ES-I3 (cell line): ENCODE measurements around the gene ASS1.
A peak's percentile ranks its signal among the peaks of the same experiment; 100 is the strongest.

Experiments
- H3K36me3 ChIP-seq: 2 replicates; pipeline ENCODE4 v1.6.1; 2013; ENCODE audit warnings: mild to moderate bottlenecking, low read length, control low read depth, moderate library complexity; ENCODE audit not compliant: insufficient read depth
- H3K4me1 ChIP-seq: 2 replicates; pipeline ENCODE4 v1.6.1; 2013; ENCODE audit warnings: mild to moderate bottlenecking, control low read depth, low read length; ENCODE audit not compliant: insufficient read depth
- H3K9ac ChIP-seq: 2 replicates; pipeline ENCODE4 v1.6.1; 2013; ENCODE audit warnings: low read depth, mild to moderate bottlenecking, low read length, moderate library complexity
- H3K9me3 ChIP-seq: 2 replicates; pipeline ENCODE4 v1.6.1; 2013; ENCODE audit warnings: mild to moderate bottlenecking, low read length, moderate library complexity; ENCODE audit not compliant: control insufficient read depth, insufficient read depth

ASS1 gene

DNA sequence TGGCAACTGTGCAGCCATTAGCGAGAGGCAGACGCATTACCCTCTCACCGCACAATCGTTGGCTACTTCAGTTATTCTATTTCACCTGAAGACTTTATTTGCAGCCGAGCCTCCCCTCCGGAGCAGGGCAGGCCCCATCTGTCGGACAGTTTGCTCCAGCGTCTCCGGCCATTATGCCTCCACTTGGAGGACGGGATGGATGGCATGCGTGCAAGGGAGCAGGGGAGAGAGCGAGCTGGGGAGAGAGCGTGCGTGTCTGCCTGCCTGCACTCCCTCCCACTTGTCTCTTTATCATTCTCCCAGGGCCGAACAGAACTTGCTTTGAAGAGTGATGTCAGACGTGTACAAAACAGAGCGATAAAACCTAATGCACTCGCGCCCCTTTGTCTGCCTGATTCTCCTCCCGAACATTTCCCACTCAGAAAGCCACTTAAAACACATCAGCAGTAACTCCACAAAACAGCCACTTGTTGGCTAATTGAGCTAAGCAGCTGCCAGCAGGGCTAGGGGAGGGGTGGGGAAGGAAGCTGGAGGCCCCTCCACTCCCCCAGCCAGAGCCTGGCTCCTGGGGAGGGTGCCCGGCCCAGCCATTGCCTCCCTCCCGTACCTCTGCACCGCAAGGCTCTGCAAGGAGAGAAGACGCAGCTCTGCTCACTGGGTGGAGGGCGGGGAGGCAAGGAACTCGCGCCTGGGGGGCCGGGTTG, 91.2 kb downstream of the ASS1 start:
- Histone ChIP-seq H3K36me3 (no peaks in the 10 kb centered on the region), H3K4me1 (peaks cover 10% of the 10 kb centered on the region; the same call in 1 of the 2 replicates), H3K9ac (peak overlapping the region; percentile 53), H3K9me3 (no peaks in the 10 kb centered on the region)

DNA sequence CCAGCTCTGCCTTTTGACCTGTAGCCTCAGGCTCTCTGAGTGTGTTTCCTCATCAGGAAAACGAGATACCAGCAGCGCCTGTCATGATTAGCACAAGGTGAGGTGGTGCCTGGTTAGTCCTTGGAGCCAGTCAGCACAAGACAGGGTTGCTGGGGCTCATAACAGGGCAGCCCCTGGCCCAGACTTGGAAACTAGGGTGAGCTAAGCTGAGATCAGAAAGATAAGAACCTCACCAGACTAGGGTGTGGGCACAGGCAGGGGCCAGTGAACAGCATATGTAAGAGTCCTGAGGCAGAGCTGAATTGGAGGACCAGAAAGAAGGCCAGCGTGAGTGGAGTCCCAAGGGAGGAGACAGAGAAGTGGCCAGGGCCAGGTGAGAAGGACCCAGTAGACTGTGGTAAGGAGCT, 91.9 kb downstream of the ASS1 start:
- Histone ChIP-seq H3K9ac (no peak overlapping the region), H3K36me3 (no peaks in the 10 kb centered on the region)

DNA sequence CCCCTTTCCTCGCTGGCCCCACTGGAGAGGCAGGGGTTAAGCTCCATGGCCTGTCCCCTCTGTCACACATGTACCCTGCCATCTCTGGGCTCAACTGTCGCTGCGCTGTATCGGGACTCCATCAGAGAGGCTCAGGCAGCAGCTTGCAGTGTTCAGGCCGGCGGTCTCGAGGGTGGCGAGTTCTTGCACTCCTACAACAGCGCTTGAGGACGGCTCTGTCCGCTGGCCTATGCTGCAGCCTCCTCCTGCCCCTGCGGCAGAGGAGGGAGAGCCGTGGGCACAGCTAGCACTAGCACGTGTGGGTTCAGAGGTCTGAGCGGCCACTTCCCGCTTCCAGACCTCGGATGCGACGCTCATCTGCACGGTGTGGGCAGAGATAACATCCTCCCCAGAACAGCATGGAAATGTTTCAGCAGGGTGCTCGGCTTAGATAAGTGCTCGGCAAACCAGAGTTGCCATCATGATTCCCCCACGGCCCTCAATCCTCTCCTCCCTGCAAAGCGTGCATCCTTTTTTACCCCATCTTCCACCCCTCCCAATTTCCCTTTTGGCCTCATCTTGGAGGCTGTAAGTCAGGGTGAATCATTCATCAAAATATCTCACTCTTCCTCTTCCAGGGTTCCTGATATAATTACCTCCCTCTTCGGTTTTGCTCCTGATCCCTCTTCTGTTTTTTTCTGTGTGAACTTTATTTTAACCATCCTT, 92.7 kb downstream of the ASS1 start:
- Histone ChIP-seq H3K9ac (no peak overlapping the region), H3K4me1 (peaks cover 10% of the 10 kb centered on the region; the same call in 1 of the 2 replicates), H3K9me3 (no peaks in the 10 kb centered on the region; the same call in 1 of the 2 replicates), H3K36me3 (no peaks in the 10 kb centered on the region)

More for the DNA sequence above, 91.9 kb downstream of the ASS1 start:
- H3K9me3 ChIP-seq, result no peaks in the 10 kb centered on the region; the same call in 1 of the 2 replicates
- H3K4me1 ChIP-seq, result peaks cover 10% of the 10 kb centered on the region; the same call in 1 of the 2 replicates

DNA sequence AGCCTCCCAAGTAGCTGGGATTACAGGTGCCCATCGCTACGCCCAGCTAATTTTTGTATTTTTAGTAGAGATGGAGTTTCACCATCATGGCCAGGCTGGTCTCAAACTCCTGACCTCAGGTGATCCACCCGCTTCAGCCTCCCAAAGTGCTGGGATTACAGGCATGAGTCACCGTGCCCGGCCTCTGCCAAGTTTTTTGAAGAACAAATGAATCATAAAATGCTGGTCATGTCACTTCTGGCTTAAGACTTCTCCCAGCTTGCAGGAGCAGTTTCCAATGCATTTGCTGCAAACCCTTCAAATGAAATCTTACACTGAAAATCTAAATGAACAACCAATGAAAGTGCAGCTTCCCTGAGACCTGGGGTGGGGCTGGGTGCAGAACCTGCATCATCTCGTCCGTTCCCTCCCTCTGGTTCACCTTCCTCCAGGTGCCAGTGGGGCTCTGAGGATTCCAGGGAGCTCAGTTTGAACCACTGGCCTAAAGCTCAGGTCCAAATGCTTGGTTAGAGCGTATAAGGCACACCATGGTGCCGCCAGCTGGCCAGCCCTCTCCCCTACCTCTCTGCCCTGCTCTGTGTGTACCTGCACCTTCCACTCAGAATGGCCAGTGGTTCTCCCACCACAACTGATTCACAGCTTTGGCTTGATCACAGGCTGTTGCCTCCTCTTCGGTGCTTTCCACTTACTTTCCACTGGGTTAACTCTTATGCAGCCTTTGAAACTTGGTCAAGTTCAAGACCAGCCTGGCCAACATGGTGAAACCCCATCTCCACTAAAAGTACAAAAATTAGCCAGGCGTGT, 94.9 kb downstream of the ASS1 start:
- no peak overlapping the region for H3K9ac ChIP-seq
- no peaks in the 10 kb centered on the region for H3K36me3 ChIP-seq
- no peaks in the 10 kb centered on the region; the same call in 1 of the 2 replicates for H3K9me3 ChIP-seq
- peaks cover 24% of the 10 kb centered on the region; the same call in 1 of the 2 replicates for H3K4me1 ChIP-seq

DNA sequence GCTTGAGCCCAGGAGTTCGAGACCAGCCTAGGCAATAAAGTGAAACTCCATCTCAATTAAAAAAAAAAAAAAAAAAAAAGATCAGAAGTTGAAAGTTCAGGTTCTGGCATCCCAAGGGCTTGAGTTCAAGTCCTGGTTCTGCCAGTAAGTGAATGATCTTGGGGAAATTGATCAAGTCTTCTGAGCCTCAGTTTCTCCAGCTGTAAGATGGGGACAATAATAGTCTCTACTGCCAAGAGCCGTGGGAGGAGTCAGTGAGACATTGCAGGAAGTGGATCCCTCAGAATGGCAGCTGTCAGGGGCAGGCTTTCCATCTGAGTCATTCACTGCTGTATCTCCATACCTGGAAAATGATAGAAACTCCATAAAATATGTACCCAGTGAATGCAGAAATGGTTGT, 96.8 kb downstream of the ASS1 start:
- Histone ChIP-seq H3K4me1 (peaks cover 24% of the 10 kb centered on the region; the same call in 1 of the 2 replicates), H3K36me3 (no peaks in the 10 kb centered on the region), H3K9ac (no peak overlapping the region), H3K9me3 (no peaks in the 10 kb centered on the region; the same call in 1 of the 2 replicates)

DNA sequence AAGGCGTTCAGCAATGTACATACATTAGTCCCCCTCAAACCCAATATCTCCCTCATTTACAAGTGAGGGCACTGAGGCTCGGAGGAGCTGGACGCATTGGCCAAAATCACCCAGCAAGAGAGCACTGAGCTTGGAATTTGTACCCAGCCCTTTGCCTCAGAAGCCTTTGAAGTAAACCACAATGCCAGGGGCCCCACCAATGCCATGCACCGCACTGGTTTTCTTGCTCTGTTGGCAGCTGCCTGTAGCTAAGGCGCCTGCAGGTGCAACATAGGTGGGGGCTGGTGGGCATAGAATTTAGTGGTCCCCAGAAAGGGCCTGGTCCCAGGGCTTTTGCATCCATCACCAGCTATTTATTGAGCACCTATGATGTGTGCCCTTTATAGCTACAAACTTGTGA, 97.3 kb downstream of the ASS1 start:
- no peak overlapping the region for H3K9ac ChIP-seq
- H3K9me3 ChIP-seq, result no peaks in the 10 kb centered on the region; the same call in 1 of the 2 replicates
- no peaks in the 10 kb centered on the region for H3K36me3 ChIP-seq
- H3K4me1 ChIP-seq, result peaks cover 24% of the 10 kb centered on the region; the same call in 1 of the 2 replicates

DNA sequence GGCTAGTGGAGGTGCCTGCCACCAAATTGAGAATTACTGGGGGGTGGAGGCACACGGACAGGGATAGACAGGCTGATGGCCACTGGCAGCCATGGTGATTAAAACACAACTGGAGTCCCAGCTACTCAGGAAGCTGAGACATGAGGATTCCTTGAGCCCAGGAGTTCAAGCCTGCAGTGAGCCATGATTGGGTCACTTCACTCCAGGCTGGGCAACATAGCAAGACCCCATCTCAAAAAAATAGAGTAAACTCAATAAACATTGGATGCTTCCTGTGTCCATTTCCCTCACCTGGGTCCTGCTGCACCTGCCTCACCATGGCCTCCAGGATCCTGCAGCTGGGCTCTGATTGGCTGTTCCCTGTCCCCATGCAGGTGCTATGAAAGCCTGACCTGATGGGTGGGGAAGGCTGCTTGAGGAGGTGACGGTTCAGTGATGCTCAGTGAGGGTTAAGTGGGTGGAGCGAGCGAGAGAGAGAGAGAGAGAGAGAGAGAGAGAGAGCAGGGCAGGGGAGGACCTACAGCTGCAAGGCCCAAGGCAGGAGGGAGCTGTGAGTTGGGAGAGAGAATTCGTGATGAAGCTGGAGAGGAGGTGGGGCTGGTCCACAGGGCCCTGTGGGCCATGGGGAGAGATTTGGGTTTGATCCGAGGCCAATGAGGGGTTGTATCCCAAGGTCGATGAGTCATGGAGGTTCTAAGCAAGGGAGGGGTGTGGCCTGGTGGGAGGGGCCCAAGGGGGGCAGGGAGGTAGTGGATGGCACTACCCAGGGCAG, 97.9 kb downstream of the ASS1 start:
- no peak overlapping the region for H3K9ac ChIP-seq
- no peaks in the 10 kb centered on the region; the same call in 1 of the 2 replicates for H3K9me3 ChIP-seq
- H3K4me1 ChIP-seq, result peaks cover 21% of the 10 kb centered on the region; the same call in 1 of the 2 replicates
- no peaks in the 10 kb centered on the region for H3K36me3 ChIP-seq

DNA sequence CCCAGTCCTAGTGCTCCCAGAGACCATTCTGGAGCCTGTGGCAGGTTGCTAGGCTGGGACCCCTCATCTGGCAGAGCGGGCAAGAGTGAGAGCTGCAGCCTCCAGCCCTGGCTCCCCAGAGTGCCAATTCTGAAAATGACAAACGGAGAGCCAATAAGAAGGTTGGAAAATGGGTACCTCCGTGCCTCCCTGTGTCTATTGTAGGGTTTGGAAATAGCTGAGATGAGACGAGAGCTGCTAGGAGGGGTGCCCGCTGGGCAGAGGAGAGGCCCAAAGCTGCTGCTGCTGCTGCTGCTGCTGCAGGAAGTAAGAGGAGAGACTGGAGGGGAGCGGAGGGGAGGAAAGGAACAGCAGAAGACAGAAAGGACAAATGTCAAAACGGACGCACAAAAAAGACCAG, 98.6 kb downstream of the ASS1 start:
- Histone ChIP-seq H3K36me3 (no peaks in the 10 kb centered on the region), H3K9me3 (no peaks in the 10 kb centered on the region; the same call in 1 of the 2 replicates), H3K9ac (no peak overlapping the region), H3K4me1 (peaks cover 18% of the 10 kb centered on the region; the same call in 1 of the 2 replicates)

DNA sequence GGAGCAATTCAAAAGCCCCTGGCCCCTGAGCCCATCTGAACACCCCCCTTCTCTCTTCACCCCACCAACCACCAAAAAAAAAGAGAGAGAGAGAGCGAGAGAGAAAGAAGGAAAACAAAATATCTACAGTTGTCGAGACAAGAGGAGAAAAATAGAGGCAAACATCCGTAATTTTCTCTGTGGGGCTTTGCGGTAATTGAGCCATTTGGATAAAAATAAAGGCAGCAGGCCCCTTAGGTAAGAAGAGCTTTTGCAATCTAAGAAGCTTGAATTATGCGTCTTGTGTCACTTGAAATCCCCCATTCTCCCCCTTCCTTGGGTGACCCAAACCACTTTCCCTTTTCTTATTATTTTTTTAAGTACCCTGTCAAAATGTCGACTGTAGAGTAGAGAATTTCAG, 99.1 kb downstream of the ASS1 start:
- no peaks in the 10 kb centered on the region; the same call in 1 of the 2 replicates for H3K9me3 ChIP-seq
- no peak overlapping the region; the same call in 1 of the 2 replicates for H3K9ac ChIP-seq
- H3K4me1 ChIP-seq, result peaks cover 18% of the 10 kb centered on the region; the same call in 1 of the 2 replicates
- H3K36me3 ChIP-seq, result no peaks in the 10 kb centered on the region

DNA sequence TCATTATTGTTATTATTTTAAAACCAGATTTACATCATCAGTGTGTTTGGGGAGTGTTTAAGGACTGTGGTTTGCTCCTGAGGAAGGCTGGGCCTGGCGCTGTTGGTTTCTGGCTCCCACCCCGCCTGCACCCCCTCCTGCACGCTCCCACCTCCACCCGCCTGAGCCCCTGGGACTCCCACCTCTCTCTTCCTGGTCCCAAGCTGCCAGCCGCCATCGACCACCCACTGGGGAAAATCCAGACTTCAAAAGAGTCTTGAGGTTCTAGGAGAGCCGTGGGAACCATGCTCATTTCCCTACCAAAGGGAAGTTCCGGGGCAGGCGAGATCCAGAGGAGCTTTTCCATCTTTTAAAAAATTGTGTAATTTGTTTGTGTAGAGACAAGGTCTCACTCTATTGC, 99.6 kb downstream of the ASS1 start:
- H3K36me3 ChIP-seq, result no peaks in the 10 kb centered on the region
- H3K9me3 ChIP-seq, result peaks cover 2% of the 10 kb centered on the region; the same call in 1 of the 2 replicates
- no peak overlapping the region for H3K9ac ChIP-seq
- peaks cover 18% of the 10 kb centered on the region; the same call in 1 of the 2 replicates for H3K4me1 ChIP-seq

DNA sequence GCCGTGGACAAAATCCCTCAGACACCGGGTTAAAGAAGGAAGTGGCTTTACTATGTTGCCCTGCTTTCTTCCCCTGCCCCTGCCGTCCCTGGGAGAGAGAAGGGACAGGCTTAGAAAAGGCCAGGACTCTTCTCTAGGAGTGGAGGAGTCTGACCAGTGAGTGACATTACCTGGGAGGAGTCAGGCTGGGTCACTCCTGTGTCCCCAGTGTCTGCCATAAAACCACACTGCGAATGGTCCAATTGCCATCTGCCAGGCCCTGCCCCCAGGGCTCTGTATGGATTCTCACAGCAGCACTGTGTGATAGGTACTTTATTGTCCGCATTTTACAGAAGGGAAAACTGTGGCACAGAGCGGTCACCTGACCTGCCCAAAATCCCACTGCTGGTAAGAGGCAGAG, 103.3 kb downstream of the ASS1 start:
- no peak overlapping the region for H3K9ac ChIP-seq
- no peaks in the 10 kb centered on the region for H3K36me3 ChIP-seq
- H3K9me3 ChIP-seq, result peaks cover 8% of the 10 kb centered on the region; the same call in 1 of the 2 replicates
- H3K4me1 ChIP-seq, result peaks cover 12% of the 10 kb centered on the region; the same call in 1 of the 2 replicates

DNA sequence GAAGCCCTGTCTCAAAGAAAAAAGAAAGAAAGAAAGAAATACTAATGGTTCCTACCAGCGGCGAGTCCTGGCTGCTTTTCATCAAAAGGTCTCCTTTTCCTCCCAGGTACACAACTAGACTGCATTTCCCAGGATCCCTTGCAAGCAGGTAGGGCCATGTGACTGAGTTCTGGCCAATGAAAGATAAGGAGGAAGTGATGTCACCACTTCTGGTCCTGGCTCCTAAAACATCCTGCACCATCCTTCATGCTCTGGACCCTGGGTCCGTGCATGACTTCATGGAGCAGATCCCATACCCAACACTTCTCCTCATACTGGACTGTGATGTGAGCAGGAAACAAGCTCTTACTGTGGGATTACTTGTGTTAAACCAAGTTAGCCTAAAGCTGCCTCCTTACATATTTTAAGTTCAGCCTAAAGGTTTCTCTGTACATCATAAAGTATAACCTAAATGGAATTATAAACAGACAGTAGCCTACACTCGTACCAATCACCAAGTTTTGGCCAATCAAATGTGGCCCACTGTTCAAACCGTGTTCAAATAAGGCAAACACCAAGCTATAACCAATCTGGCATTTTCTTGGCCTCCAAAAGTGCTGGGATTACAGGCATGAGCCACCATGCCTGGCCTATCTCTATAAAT, 104.5 kb downstream of the ASS1 start:
- H3K9ac ChIP-seq, result no peak overlapping the region

More for the DNA sequence above, 104.5 kb downstream of the ASS1 start:
- 0 out of 2 replicates have a peak, but pooled peaks cover 2% of the 10 kb centered on the region for H3K4me1 ChIP-seq
- H3K9me3 ChIP-seq, result peaks cover 8% of the 10 kb centered on the region; the same call in 1 of the 2 replicates
- no peaks in the 10 kb centered on the region for H3K36me3 ChIP-seq
